Measurements from ENCODE around the gene TIGIT.

DNA sequence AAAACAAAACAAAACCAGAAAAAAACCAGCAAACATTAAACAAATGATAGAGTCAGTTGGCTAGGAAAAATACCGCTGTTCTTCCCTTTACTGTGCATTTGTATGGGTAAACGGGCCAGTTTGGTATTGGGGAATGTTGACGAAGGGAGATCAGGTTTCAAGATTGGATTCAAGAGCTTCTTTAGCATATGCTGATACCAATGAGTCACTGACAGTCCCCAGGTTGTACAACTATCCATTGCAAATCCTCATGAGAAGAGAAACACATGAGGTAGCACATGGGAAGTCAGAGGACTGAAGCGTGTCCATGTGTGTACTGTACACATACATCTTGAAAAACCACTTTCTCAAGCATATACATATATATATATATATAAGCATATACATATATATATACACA, 25.6 kb downstream of the TIGIT start:
- TF ChIP-seq CTCF (IDR thresholded peaks at IDR 0.05; ENCODE audit: low read depth, low read length) (no peak), POLR2A (IDR thresholded peaks at IDR 0.05; ENCODE audit: extremely low read depth, insufficient read length) (no peak), MAX (IDR thresholded peaks at IDR 0.05; ENCODE audit: low read depth, low read length) (no peak)
